Measurements from ENCODE around the gene SPC24. TPM values are rescaled to one million over a fixed set of nuclear protein-coding genes. Genes with fewer than 3 reads are reported as not detected.

SPC24 gene
- total RNA-seq, 1 experiment from 2014 or later: 44.8 TPM

- ChIA-PET POLR2A (no interaction called here), CTCF (no interaction called here)
- Mint-ChIP-seq H3K9me3 (ENCODE audit: unreplicated experiment) (no peaks in the 10 kb centered on the region), H3K36me3 (ENCODE audit: insufficient read depth, unreplicated experiment) (no peaks in the 10 kb centered on the region), H3K4me1 (ENCODE audit: low read depth, unreplicated experiment) (no peaks in the 10 kb centered on the region), H3K4me3 (ENCODE audit: unreplicated experiment) (no peak overlapping the region), H3K27ac (ENCODE audit: unreplicated experiment) (no peak overlapping the region), H3K27me3 (ENCODE audit: insufficient read depth, unreplicated experiment) (no peaks in the 10 kb centered on the region)
- intact Hi-C loops (cut with micrococcal nuclease; ENCODE audit: unreplicated experiment): no loop called here
- no peak for DNase-seq
- Histone ChIP-seq H3K36me3 (ENCODE audit: control insufficient read depth, insufficient read depth, low read length) (no peaks in the 10 kb centered on the region; the same call in none of the 2 replicates), H3K4me1 (no peaks in the 10 kb centered on the region), H3K4me3 (ENCODE audit: low read depth, low read length) (no peak overlapping the region), H3K27me3 (replicated peaks; ENCODE audit: control insufficient read depth, insufficient read depth, low read length) (no peaks in the 10 kb centered on the region), H3K9me3 (no peaks in the 10 kb centered on the region)
- no TSS peak for BruUV-seq (replicated peaks)
- TF ChIP-seq CTCF (IDR thresholded peaks at IDR 0.05; ENCODE audit: insufficient read depth in 1 of 2, low read depth in 1 of 2, low read length in 1 of 2, severe bottlenecking in 1 of 2, unreplicated experiment in 1 of 2): no peak
Observed at GRCh38 chr19:11174336-11174735, 18.8 kb upstream of the SPC24 start.

- no peaks in the 10 kb centered on the region; the same call in none of the 2 replicates for H3K36me3 ChIP-seq (ENCODE audit: control insufficient read depth, insufficient read depth, low read length)
- no peaks in the 10 kb centered on the region for H3K4me1 Mint-ChIP-seq (ENCODE audit: low read depth, unreplicated experiment)
- H3K9me3 Mint-ChIP-seq (ENCODE audit: unreplicated experiment): no peaks in the 10 kb centered on the region
- no TSS peak for BruUV-seq (replicated peaks)
- no peak for TF ChIP-seq CTCF (IDR thresholded peaks at IDR 0.05; ENCODE audit: insufficient read depth in 1 of 2, low read depth in 1 of 2, low read length in 1 of 2, severe bottlenecking in 1 of 2, unreplicated experiment in 1 of 2)
- no peak overlapping the region for H3K4me3 Mint-ChIP-seq (ENCODE audit: unreplicated experiment)
- H3K27me3 ChIP-seq (replicated peaks; ENCODE audit: control insufficient read depth, insufficient read depth, low read length): no peaks in the 10 kb centered on the region
- no peak overlapping the region for H3K4me3 ChIP-seq (ENCODE audit: low read depth, low read length)
- no peaks in the 10 kb centered on the region for H3K36me3 Mint-ChIP-seq (ENCODE audit: insufficient read depth, unreplicated experiment)
- no peaks in the 10 kb centered on the region for H3K27me3 Mint-ChIP-seq (ENCODE audit: insufficient read depth, unreplicated experiment)
- no peaks in the 10 kb centered on the region for H3K4me1 ChIP-seq
- no peaks in the 10 kb centered on the region for H3K9me3 ChIP-seq
- ChIA-PET CTCF (no interaction called here), POLR2A (no interaction called here)
- DNase-seq: no peak
- intact Hi-C loops (cut with micrococcal nuclease; ENCODE audit: unreplicated experiment): no loop called here
- no peak overlapping the region for H3K27ac Mint-ChIP-seq (ENCODE audit: unreplicated experiment)
Observed at GRCh38 chr19:11173516-11174155, 18.1 kb upstream of the SPC24 start.

- CTCF ChIA-PET: no interaction called here
Observed at GRCh38 chr19:11172576-11172975, 17.0 kb upstream of the SPC24 start.

More at GRCh38 chr19:11172576-11172975, 17.0 kb upstream of the SPC24 start:
- Mint-ChIP-seq H3K27me3 (ENCODE audit: insufficient read depth, unreplicated experiment) (no peaks in the 10 kb centered on the region), H3K4me1 (ENCODE audit: low read depth, unreplicated experiment) (no peaks in the 10 kb centered on the region), H3K27ac (ENCODE audit: unreplicated experiment) (no peak overlapping the region), H3K9me3 (ENCODE audit: unreplicated experiment) (no peaks in the 10 kb centered on the region), H3K36me3 (ENCODE audit: insufficient read depth, unreplicated experiment) (no peaks in the 10 kb centered on the region), H3K4me3 (ENCODE audit: unreplicated experiment) (no peak overlapping the region)
- POLR2A ChIA-PET: no interaction called here
- DNase-seq: no peak
- BruUV-seq (replicated peaks): no TSS peak
- TF ChIP-seq CTCF (IDR thresholded peaks at IDR 0.05; ENCODE audit: insufficient read depth in 1 of 2, low read depth in 1 of 2, low read length in 1 of 2, severe bottlenecking in 1 of 2, unreplicated experiment in 1 of 2): no peak
- intact Hi-C loops (cut with micrococcal nuclease; ENCODE audit: unreplicated experiment): no loop called here
- no peaks in the 10 kb centered on the region for H3K9me3 ChIP-seq
- no peaks in the 10 kb centered on the region for H3K4me1 ChIP-seq
- H3K4me3 ChIP-seq (ENCODE audit: low read depth, low read length): no peak overlapping the region
- H3K27me3 ChIP-seq (replicated peaks; ENCODE audit: control insufficient read depth, insufficient read depth, low read length): no peaks in the 10 kb centered on the region
- no peaks in the 10 kb centered on the region; the same call in none of the 2 replicates for H3K36me3 ChIP-seq (ENCODE audit: control insufficient read depth, insufficient read depth, low read length)
